ENCODE data around the gene ERC1.

DNA sequence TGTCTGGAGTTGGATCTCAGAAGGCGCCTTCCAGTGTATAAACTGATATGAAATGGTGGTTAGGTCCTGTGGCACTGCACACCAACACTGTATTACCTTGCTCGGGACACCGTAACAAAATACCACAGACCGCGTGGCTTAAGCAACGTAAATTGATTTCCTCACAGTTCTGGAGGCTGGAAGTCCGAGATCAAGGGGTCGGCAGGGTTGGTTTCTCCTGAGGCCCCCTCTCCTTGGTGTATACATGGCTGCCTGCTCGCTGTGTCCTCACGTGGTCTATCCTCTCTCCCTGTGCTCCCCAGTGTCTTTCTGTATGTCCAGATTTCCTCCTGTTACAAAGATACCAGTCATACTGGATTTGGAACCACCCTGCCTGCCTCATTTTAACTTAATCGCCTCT is 475.0 kb downstream of the ERC1 start:
- TF ChIP-seq POLR2A (IDR thresholded peaks at IDR 0.05; ENCODE audit: low read depth) (no peak), EP300 (IDR thresholded peaks at IDR 0.05) (no peak)
- TF ChIP-seq, protein P1, sequence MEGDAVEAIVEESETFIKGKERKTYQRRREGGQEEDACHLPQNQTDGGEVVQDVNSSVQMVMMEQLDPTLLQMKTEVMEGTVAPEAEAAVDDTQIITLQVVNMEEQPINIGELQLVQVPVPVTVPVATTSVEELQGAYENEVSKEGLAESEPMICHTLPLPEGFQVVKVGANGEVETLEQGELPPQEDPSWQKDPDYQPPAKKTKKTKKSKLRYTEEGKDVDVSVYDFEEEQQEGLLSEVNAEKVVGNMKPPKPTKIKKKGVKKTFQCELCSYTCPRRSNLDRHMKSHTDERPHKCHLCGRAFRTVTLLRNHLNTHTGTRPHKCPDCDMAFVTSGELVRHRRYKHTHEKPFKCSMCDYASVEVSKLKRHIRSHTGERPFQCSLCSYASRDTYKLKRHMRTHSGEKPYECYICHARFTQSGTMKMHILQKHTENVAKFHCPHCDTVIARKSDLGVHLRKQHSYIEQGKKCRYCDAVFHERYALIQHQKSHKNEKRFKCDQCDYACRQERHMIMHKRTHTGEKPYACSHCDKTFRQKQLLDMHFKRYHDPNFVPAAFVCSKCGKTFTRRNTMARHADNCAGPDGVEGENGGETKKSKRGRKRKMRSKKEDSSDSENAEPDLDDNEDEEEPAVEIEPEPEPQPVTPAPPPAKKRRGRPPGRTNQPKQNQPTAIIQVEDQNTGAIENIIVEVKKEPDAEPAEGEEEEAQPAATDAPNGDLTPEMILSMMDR (IDR thresholded peaks at IDR 0.05), result no peak

Measured in esophagus muscularis mucosa (tissue), 4 donors.